ENCODE measurements around the gene ALOX12.

The ALOX12 gene

DNA sequence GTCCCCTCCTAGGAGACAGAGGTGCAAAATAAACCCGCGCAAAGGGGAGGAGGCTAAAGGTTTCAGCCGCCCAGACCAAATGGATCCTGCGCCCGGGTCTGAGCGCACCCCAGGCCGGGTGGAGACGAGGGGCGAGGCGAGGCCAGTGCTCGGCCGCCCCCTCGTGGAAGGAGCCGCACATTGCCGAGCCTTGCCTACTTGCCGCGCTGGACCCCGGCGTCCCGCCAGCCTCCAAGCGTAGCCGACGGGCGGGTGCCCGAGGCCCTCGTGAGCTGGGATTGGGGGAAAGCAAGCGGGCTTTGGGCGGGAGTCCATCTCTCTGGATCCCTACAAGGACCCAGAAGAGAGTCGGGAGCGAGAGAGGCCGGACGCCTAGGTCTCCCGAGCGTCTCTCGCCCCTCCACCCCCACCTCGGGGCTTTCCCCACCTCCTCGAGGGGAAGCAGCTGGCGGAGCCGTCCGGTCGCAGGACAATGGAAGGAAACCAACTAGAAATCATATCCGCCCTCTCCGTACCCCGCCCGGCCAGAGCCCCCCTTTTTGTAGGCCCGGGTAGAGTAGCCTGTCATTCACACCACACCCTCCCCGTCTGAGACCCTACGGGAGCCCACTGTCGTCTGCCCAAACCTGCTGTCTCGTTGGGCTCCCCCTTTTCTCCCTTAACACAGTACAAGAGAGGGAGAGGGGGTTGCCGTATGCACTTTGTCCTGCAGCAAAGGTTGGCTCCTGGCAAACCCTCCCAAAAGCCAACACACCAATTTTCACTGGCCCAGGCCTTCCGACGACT lies 26.3 kb downstream of the ALOX12 start:
- TF ChIP-seq POLR2A (IDR thresholded peaks at IDR 0.05; ENCODE audit: low read length) (no peak), GATA1 (IDR thresholded peaks at IDR 0.05; ENCODE audit: low read depth, low read length) (no peak)
- peak; percentile 80 to 88 for DNase-seq

GRCh38 chr17:7022781-7023571 lies 27.1 kb downstream of the ALOX12 start, which contains the start of gene BCL6B:
Gene BCL6B (plus strand): TSS chr17:7023050. CDS start chr17:7023672, 622 bp downstream.
- DNase-seq = peak in 1 of 2 experiments; percentile 54
- TF ChIP-seq POLR2A (IDR thresholded peaks at IDR 0.05; ENCODE audit: low read length) = no peak
- TF ChIP-seq GATA1 (IDR thresholded peaks at IDR 0.05; ENCODE audit: low read depth, low read length) = no peak

DNA sequence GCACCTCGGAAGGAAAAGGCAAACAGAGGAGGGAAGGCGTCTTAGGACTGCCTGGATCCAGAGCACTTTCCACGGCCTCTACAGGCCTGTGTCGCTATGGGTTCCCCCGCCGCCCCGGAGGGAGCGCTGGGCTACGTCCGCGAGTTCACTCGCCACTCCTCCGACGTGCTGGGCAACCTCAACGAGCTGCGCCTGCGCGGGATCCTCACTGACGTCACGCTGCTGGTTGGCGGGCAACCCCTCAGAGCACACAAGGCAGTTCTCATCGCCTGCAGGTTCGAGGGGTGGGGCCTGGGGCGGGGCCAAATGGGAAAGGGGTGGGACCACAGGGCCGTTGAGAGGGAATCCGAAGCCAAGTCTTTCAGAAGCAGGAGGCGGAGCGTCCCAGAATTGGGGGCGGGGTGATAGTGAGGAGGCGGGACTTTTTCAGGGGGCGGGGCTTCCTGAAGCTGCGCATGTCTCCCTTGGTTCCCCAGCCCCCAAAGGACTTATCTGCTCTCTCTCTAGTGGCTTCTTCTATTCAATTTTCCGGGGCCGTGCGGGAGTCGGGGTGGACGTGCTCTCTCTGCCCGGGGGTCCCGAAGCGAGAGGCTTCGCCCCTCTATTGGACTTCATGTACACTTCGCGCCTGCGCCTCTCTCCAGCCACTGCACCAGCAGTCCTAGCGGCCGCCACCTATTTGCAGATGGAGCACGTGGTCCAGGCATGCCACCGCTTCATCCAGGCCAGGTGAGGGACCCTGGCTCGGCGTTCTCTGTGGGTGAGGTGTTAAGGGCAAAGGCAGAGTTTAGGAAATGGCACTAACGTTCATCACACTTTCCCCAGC lies 27.9 kb downstream of the ALOX12 start:
- peak; percentile 96 to 97 for DNase-seq
- TF ChIP-seq POLR2A (IDR thresholded peaks at IDR 0.05; ENCODE audit: low read length) (no peak), GATA1 (IDR thresholded peaks at IDR 0.05; ENCODE audit: low read depth, low read length) (no peak)

- DNase-seq = peak in 1 of 2 experiments; percentile 42
These were observed 28.5 kb downstream of the ALOX12 start for GRCh38 chr17:7024402-7024785.

GRCh38 chr17:7025245-7025644 lies 29.4 kb downstream of the ALOX12 start:
- no peak for TF ChIP-seq POLR2A (IDR thresholded peaks at IDR 0.05; ENCODE audit: low read length)
- TF ChIP-seq GATA1 (IDR thresholded peaks at IDR 0.05; ENCODE audit: low read depth, low read length) = no peak
- DNase-seq = no peak

More at GRCh38 chr17:7024402-7024785, 28.5 kb downstream of the ALOX12 start:
- TF ChIP-seq GATA1 (IDR thresholded peaks at IDR 0.05; ENCODE audit: low read depth, low read length) (no peak), POLR2A (IDR thresholded peaks at IDR 0.05; ENCODE audit: low read length) (no peak)

DNA sequence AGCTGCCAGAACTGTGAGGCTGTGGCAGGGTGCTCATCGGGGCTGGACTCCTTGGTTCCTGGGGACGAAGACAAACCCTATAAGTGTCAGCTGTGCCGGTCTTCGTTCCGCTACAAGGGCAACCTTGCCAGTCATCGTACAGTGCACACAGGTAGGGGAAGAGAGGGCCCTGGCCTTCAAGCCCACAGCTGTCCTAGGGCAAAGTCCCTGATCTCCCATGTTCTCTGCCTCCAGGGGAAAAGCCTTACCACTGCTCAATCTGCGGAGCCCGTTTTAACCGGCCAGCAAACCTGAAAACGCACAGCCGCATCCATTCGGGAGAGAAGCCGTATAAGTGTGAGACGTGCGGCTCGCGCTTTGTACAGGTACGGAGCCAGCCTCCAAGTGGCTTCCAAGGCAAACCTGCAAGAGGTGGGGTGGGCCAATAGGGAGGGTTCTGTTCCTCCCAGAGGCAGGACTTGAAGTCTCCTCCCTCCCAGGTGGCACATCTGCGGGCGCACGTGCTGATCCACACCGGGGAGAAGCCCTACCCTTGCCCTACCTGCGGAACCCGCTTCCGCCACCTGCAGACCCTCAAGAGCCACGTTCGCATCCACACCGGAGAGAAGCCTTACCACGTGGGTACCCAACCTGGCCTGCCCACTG lies 30.7 kb downstream of the ALOX12 start:
- DNase-seq = no peak
- TF ChIP-seq POLR2A (IDR thresholded peaks at IDR 0.05; ENCODE audit: low read length) (no peak), GATA1 (IDR thresholded peaks at IDR 0.05; ENCODE audit: low read depth, low read length) (no peak)

DNA sequence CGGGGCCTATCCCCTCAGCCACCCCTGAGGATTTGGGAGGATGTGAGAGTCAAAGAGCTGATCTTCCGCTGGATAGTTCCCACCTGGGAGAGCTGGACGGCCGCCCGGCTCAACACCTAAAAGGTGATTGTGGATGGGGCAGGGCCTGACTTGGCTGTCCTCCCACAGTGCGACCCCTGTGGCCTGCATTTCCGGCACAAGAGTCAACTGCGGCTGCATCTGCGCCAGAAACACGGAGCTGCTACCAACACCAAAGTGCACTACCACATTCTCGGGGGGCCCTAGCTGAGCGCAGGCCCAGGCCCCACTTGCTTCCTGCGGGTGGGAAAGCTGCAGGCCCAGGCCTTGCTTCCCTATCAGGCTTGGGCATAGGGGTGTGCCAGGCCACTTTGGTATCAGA lies 31.5 kb downstream of the ALOX12 start:
- no peak for DNase-seq
- TF ChIP-seq POLR2A (IDR thresholded peaks at IDR 0.05; ENCODE audit: low read length) = no peak

DNA sequence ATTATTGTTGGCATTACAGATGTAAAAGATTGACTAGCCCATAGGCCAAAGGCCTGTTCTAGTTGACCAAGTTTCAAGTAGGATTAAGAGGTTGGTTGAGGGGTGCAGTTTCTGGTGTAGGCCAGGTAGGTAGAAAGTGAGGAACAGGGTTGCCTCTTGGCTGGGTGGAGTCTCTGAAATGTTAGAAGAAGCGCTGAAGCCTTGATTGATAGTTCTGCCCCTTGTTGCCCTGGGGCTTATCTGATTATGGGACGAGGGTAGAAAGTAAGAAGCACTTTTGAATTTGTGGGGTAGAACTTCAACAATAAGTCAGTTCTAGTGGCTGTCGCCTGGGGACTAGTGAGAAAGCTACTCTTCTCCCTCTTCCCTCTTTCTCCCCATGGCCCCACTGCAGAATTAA lies 33.2 kb downstream of the ALOX12 start:
- TF ChIP-seq POLR2A (IDR thresholded peaks at IDR 0.05; ENCODE audit: low read length) (no peak), GATA1 (IDR thresholded peaks at IDR 0.05; ENCODE audit: low read depth, low read length) (no peak)
- DNase-seq = no peak

GRCh38 chr17:7029659-7030058 lies 33.8 kb downstream of the ALOX12 start:
- DNase-seq = no peak

GRCh38 chr17:7034955-7035590 lies 39.2 kb downstream of the ALOX12 start:
- DNase-seq = no peak
- no peak for TF ChIP-seq GATA1 (IDR thresholded peaks at IDR 0.05; ENCODE audit: low read depth, low read length)
- TF ChIP-seq POLR2A (IDR thresholded peaks at IDR 0.05; ENCODE audit: low read length) = no peak

More at GRCh38 chr17:7029659-7030058, 33.8 kb downstream of the ALOX12 start:
- TF ChIP-seq POLR2A (IDR thresholded peaks at IDR 0.05; ENCODE audit: low read length) (no peak), GATA1 (IDR thresholded peaks at IDR 0.05; ENCODE audit: low read depth, low read length) (no peak)

- TF ChIP-seq GATA1 (IDR thresholded peaks at IDR 0.05; ENCODE audit: low read depth, low read length) (no peak), POLR2A (IDR thresholded peaks at IDR 0.05; ENCODE audit: low read length) (peak; percentile 99)
- DNase-seq = peak; percentile 96 to 97
These were observed 39.9 kb downstream of the ALOX12 start, which contains the start of gene SLC16A13 for GRCh38 chr17:7035591-7036368. Gene SLC16A13 (plus strand): TSS chr17:7036015. CDS start chr17:7036383, 368 bp downstream.

Measured in erythroblast (primary cell).